ENCODE results near the gene PTPN3. TPM values are rescaled to one million over a fixed set of nuclear protein-coding genes. Genes with fewer than 3 reads are reported as not detected.

PTPN3 gene
- total RNA-seq, 1 experiment from 2014 or later = 10.1 TPM

- DNase-seq (ENCODE audit: low read depth) = peak; percentile 48
Measured at GRCh38 chr9:109504689-109505088, 6.6 kb upstream of the PTPN3 start.

- DNase-seq (ENCODE audit: low read depth) = no peak
Measured at GRCh38 chr9:109500421-109500974, 2.4 kb upstream of the PTPN3 start.

- peak; percentile 52 for DNase-seq (ENCODE audit: low read depth)
Measured at GRCh38 chr9:109499631-109500410, 1.7 kb upstream of the PTPN3 start.

DNA sequence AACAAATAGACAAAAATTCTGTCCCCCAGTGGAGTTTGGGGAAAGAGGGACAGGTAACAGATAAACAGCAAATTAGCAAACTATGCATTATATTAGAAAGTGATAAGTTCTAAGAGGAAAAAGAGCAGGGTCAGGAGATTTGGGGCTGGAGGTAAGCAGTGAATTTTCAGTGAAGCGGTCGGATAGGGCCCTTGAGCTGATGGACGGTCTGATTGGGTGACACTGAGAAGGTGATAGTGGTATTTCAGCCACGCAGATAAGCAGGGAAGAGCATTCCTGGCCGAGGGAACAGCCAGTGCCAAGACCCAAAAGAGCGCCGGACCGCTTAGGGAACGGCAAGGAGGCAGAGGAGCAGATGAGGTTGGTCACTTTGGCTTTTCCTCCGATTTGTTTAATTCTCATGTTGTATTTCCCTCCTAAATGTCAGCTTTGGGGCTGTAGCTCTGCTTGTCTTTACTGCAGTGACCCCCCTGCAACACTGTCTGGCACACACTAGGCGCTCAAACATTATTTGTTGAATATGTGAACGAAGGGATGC is 1.1 kb upstream of the PTPN3 start:
- DNase-seq (ENCODE audit: low read depth) = no peak

DNA sequence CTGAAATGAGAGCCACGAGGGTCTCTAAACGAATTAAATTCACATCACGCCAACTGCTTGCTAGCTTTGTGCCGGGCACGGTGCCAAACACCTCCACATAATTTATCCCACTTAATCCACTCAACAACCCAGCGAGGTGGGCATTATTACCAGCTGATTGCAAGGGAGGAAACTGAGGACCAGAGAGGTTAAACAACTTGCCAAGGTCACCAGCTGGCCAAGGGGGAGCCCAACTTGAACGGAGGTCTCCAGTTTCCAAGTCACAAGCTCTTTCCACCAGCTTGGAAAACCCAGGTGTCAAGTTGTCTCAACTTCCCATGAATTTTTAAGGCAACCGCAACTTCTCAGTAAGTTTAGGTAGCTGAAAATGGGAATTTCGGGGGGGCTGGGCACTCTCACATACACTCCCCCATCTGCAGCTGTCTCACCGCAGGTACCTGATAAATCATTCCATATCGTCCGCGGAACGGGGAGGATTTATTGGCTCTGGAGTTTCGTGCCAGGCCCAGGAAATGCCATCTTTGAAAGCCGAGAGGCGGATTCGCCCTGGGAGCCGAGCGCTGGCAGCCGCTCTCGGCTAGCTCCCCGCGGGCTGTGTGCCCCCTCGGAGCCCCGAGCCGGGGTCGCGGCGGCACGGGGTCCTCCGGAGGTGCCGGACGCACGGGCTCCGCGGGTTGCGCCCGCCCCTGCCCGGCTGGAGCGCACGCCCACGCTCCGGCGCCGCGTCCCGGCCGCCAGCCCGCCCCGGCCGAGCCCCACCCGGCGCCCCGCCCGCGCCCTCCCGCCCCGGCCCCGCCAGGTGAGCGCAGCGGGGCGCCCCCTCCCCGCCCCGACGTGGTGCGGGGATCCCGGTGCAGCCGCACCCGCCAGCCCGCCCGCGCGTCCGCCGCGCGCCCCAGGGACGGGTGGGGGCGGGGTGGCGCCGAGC is 617 bp downstream of the PTPN3 start:
- DNase-seq (ENCODE audit: low read depth) = no peak

DNA sequence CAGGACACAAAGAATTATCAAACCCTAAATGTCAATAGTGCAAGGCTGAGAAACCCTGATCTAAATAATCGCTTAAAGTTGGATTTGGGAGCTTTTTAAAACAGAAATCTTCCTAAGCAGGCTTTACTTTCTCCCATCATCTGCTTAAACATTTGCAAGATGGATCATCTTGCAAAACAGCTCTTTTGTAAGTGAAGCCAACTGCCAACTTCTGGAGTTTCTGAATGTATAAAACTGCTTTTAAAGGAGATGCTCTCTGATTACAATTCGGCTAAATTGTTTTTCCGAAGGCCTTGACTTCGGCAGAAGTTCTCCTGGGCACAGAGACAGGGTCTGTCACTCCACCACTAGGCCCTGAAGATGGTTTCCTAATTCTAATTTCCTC is 1.3 kb downstream of the PTPN3 start:
- DNase-seq (ENCODE audit: low read depth) = no peak

DNA sequence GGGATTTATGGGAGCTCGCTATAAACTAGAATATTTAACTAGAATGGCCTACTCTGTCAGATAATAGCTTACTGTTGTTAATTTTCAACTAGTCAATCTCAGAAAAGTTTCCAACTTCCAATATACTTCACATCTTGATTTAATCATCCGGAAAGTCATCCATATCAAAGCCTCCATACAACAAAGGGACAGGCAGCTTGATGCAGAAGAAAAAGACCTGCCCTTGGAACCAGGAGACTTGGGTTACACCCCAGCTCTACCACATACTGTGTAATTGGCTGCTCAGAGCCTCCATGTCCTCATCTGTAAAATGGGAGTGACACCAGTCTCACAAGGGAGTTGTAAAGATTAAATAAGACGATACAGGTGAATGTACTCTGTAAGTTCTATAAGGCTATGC is 1.9 kb downstream of the PTPN3 start:
- no peak for DNase-seq (ENCODE audit: low read depth)

GRCh38 chr9:109493648-109494047 is 4.5 kb downstream of the PTPN3 start:
- no peak for DNase-seq (ENCODE audit: low read depth)

GRCh38 chr9:109491590-109491989 is 6.5 kb downstream of the PTPN3 start:
- DNase-seq (ENCODE audit: low read depth) = no peak

GRCh38 chr9:109488791-109489492 is 9.2 kb downstream of the PTPN3 start:
- no peak for DNase-seq (ENCODE audit: low read depth)

GRCh38 chr9:109488351-109488750 is 9.8 kb downstream of the PTPN3 start:
- DNase-seq (ENCODE audit: low read depth) = no peak

- no peak for DNase-seq (ENCODE audit: low read depth)
Measured at GRCh38 chr9:109487247-109487646, 10.9 kb downstream of the PTPN3 start.

DNA sequence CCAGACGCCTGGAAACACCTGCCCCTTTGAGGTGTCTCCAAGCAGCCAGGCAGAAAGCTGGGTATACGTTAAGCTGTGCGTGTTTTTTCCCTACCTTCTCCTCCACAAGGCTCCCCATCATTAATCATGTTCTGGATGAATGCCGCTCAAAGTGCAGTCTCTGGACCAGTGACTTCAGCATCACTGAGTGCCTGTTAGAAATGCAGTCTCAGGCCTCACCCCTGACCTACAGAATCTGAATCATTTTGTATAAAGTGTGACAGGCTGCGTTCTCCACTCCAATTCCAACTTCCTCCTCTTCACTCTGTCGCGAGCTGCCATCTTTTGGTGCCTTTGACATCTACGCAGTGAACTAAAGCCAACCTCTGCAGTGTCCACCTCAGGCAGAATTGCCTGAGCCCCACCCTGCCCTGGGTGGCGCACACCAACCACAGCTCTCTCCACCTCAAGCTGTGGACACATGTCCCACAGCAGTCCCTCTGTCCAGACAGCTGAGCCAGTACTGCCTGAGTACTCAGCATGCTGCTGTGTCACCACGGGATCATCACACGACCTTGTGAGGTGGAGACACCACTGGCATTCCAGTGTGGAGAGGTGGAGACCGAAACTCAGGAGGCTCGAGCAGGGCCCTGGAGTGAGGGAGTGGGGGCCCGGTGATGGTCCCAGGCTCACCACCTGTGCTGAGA is 14.2 kb downstream of the PTPN3 start:
- no peak for DNase-seq (ENCODE audit: low read depth)

DNA sequence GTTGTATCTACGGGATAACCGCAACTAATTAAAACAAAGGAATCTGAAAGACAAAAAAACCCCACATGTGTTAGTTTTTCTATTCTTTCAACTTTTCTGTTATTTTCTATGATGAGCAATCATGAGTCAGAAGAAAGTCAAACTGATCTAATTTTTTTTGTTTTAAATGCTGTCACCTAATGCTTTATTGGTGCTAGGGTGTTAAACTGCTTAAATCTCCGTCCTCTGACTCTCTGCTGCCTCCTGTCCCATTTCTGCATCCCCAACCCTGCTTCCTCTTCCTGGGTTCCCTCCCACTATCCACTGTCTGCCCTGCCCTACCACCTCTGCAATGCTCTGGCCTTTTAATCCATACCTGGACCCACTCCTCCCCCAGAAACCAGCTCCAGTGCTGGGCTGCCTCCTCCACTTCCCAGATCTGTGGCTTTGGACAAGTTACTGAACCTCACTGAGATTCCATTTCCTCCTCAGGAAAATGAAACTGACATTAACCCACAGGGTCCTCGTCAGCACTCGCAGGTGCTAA is 15.7 kb downstream of the PTPN3 start:
- DNase-seq (ENCODE audit: low read depth) = peak; percentile 44

DNA sequence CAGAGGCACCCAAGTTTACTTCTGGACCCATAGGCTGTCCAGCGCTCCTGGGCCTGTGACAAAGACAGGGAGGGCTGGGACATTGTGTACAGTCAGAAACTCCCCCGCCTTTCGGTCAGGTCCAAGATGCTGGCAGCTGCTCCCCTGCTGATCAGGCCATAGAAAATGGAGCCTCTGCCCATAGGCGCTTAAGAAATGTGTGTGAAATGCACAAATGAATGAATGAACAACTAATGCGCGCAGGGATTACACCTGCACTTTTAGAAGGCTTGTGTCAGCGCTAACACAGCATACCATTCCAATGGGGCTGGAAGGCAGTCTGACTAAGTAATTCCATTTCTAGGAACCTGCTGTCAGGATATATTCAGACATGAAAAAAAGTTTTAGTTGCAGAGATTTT is 16.3 kb downstream of the PTPN3 start:
- DNase-seq (ENCODE audit: low read depth) = no peak

- DNase-seq (ENCODE audit: low read depth) = no peak
Measured at GRCh38 chr9:109479822-109480221, 18.3 kb downstream of the PTPN3 start.

DNA sequence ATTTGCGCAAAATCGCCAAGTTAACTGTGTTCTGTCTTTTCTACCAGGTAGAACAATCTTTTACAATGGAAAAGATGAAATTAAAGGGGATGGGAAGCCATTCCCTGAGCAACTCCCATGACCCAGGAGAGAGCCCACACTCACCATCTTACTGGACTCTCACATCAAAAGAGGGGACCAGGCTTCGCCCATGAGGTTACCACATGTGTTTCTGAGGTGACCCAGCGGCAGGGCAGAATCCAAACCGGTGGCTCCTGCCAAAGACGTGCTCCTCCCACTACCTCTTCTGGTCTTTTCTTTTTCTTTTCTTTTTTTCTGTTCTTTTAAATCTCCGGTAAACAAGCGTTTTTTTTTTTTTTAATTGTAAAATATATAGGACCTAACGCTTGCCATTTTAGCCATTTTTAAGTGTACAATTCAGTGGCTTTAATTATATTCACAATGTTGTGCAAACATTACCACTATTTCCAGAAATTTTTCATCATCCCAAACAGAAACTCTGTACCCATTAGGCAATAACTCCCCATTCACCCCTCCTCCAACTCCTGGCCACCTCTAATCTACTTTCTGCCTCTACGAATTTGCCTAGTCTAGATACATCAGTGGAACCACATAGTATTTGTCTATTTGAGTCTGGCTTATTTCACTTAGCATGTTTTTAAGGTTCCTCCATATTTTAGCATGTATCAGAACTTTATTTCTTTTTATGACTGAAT is 19.3 kb downstream of the PTPN3 start:
- no peak for DNase-seq (ENCODE audit: low read depth)

GRCh38 chr9:109478051-109478563 is 20.0 kb downstream of the PTPN3 start:
- DNase-seq (ENCODE audit: low read depth) = no peak

GRCh38 chr9:109477258-109478050 is 20.7 kb downstream of the PTPN3 start:
- no peak for DNase-seq (ENCODE audit: low read depth)

Measured in HT1080 (cell line).